ENCODE measurements around the gene COG5.

COG5 gene

DNA sequence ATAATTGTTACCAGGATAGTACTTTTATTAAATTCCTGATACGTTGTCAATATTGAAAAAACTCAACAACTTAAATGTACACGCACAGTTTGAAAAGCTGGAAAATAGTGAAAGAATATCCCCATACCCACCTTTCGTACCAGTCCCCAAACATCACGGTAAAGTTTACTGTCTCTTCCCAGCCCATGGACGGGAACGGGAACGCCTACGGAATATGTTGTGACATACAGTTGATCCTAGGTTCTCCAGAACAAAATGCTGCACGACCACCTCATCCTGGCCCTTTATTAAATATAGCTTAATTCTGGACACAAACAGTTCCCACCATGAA lies 15.8 kb upstream of the COG5 start:
- no peaks in the 10 kb centered on the region; the same call in 1 of the 2 replicates for H3K4me1 ChIP-seq
- H3K4me3 ChIP-seq (ENCODE audit: low read depth, low read length), result peak overlapping the region; percentile 88
- no peaks in the 10 kb centered on the region for H3K27me3 ChIP-seq
- TF ChIP-seq CTCF (IDR thresholded peaks at IDR 0.05; ENCODE audit: low read depth, low read length), result no peak
- H3K9me3 ChIP-seq, result no peaks in the 10 kb centered on the region
- DNase-seq, result no peak
- no peaks in the 10 kb centered on the region; the same call in 1 of the 2 replicates for H3K36me3 ChIP-seq

DNA sequence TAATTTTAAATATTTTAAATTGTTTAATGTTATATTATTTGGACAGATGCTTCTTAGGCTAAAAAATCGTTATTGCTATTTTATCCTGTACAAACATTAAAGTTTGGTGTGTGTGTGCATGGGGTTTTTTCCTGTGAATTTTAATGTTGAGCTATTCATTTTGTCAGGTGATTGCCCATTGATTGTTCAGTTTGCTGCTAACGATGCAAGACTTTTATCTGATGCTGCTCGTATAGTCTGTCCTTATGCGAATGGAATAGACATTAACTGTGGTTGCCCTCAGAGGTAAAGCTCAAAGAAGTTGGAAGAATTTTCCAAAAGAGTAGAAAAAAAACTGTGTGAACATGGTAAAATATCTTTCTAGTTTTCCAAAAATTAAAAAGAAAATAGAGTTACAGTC lies 9.8 kb upstream of the COG5 start:
- peaks cover 7% of the 10 kb centered on the region for H3K36me3 ChIP-seq
- no peaks in the 10 kb centered on the region for H3K4me1 ChIP-seq
- H3K9me3 ChIP-seq, result no peaks in the 10 kb centered on the region
- TF ChIP-seq CTCF (IDR thresholded peaks at IDR 0.05; ENCODE audit: low read depth, low read length), result no peak
- no peaks in the 10 kb centered on the region for H3K27me3 ChIP-seq
- H3K4me3 ChIP-seq (ENCODE audit: low read depth, low read length), result no peak overlapping the region
- no peak for DNase-seq

DNA sequence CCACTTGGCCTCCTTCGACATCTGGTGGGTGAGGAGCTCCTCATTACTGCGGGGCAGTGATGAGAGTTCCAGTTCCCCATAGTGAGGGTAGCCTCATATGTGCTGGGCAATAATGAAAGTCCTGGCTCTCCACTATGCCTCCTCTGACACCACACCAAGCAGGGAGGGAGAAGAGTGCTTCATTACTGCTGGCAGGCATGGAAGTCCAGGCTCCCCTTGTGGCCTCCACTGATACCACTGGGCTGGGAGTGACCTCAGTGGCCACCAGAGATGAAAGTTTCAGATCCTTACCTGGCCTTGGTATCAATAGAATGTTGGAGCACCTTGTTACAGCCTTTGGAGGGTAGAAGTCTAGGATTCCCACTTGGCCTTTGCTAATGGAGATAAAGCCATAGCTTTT lies 6.6 kb upstream of the COG5 start:
- Histone ChIP-seq H3K4me1 (no peaks in the 10 kb centered on the region), H3K36me3 (peaks cover 7% of the 10 kb centered on the region; the same call in 1 of the 2 replicates), H3K4me3 (ENCODE audit: low read depth, low read length) (no peak overlapping the region), H3K9me3 (no peaks in the 10 kb centered on the region), H3K27me3 (no peaks in the 10 kb centered on the region)
- no peak for DNase-seq
- TF ChIP-seq CTCF (IDR thresholded peaks at IDR 0.05; ENCODE audit: low read depth, low read length), result no peak

GRCh38 chr7:107564553-107565298 lies 1.0 kb upstream of the COG5 start:
- Histone ChIP-seq H3K4me3 (ENCODE audit: low read depth, low read length) (peak overlapping the region; percentile 86), H3K27me3 (no peaks in the 10 kb centered on the region), H3K9me3 (no peaks in the 10 kb centered on the region), H3K4me1 (peaks cover 3% of the 10 kb centered on the region; the same call in 1 of the 2 replicates), H3K36me3 (no peaks in the 10 kb centered on the region)
- no peak for TF ChIP-seq CTCF (IDR thresholded peaks at IDR 0.05; ENCODE audit: low read depth, low read length)
- no peak for DNase-seq

DNA sequence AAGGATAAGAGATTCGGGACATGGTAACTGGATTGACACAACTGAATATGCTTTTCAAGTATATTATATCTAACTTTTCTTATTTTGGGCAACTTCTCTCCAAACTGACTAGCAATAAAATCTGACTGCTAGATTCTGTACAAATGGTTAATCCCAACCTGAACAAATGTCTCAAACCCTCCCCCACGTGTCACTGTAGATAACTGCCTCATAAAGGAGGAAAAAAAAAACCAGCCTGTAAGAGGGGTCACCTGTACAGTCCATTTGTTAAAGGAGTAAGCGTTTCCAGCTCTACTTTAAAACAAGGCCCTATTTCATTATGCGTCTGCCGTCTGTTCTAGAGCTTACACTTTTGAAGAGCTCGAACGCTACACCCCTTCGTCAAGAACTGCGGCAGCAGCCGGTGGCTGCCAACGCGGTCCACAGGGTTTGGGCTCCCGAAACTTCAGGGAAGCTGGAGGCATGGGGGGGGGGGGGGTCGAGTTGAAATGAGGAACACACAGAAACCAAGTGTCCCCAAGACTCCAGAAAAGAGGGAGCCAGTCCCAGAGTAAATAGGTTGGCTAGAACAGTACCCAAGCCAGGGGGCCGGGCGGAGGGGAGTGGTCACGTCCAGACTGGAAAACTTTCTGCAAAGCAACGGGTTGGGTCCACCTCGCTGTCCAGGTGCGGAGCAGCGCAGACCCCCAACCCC lies 492 bp downstream of the COG5 start:
- H3K4me1 ChIP-seq, result peaks cover 3% of the 10 kb centered on the region; the same call in 1 of the 2 replicates
- DNase-seq, result no peak
- peak overlapping the region; percentile 86 for H3K4me3 ChIP-seq (ENCODE audit: low read depth, low read length)
- H3K36me3 ChIP-seq, result no peaks in the 10 kb centered on the region; the same call in 1 of the 2 replicates
- no peak for TF ChIP-seq CTCF (IDR thresholded peaks at IDR 0.05; ENCODE audit: low read depth, low read length)
- no peaks in the 10 kb centered on the region for H3K27me3 ChIP-seq
- no peaks in the 10 kb centered on the region for H3K9me3 ChIP-seq
